Small intestine (tissue), 7 donors: ENCODE measurements around the gene CDH23. TPM values are rescaled to one million over a fixed set of nuclear protein-coding genes. Genes with fewer than 3 reads are reported as not detected.

Experiments used
- DNase-seq, 2 donors: peaks; one replicate each; pipeline versions ENCODE4 v3.0.0 to v3.0.0-alpha.2; 2013
- FAIRE-seq: peaks from 2 replicates; lab custom pipeline; 2012; peaks lifted over from hg19 to GRCh38; lab: Jason Lieb, UNC
- H3K27ac ChIP-seq, 3 donors: one replicate each; pipeline ENCODE4 v1.5.1; 2013; ENCODE audit warnings: low read length in 2 of 3, mild to moderate bottlenecking in 2 of 3, control low read depth in 1 of 3, inconsistent platforms in 1 of 3, low read depth in 1 of 3, moderate library complexity in 1 of 3
- H3K27me3 ChIP-seq, 3 donors: one replicate each; pipeline ENCODE4 v1.6.1; 2013; ENCODE audit warnings: low read length in 3 of 3, inconsistent platforms in 1 of 3; ENCODE audit not compliant: control insufficient read depth in 3 of 3, insufficient read depth in 3 of 3
- H3K36me3 ChIP-seq, 3 donors: one replicate each; pipeline ENCODE4 v1.6.1; 2013; ENCODE audit warnings: low read length in 3 of 3, inconsistent platforms in 1 of 3, low read depth in 1 of 3, mild to moderate bottlenecking in 1 of 3, moderate library complexity in 1 of 3; ENCODE audit not compliant: control insufficient read depth in 3 of 3, insufficient read depth in 2 of 3
- H3K4me1 ChIP-seq, 3 donors: one replicate each; pipeline ENCODE4 v1.6.1; 2013; ENCODE audit warnings: low read length in 2 of 3, inconsistent platforms in 1 of 3, low read depth in 1 of 3, mild to moderate bottlenecking in 1 of 3, moderate library complexity in 1 of 3; ENCODE audit not compliant: control insufficient read depth in 3 of 3, insufficient read depth in 2 of 3
- H3K4me3 ChIP-seq, 3 donors: one replicate each; pipeline ENCODE4 v1.5.1; 2013; ENCODE audit warnings: low read length in 3 of 3, control low read depth in 1 of 3, inconsistent platforms in 1 of 3, low read depth in 1 of 3, mild to moderate bottlenecking in 1 of 3, moderate library complexity in 1 of 3
- H3K9me3 ChIP-seq, 2 donors: one replicate each; pipeline ENCODE4 v1.6.1; 2013; ENCODE audit warnings: low read depth in 1 of 2, low read length in 1 of 2; ENCODE audit not compliant: control insufficient read depth in 2 of 2, insufficient read depth in 1 of 2
- WGBS, 3 donors: extraction: QIAGEN DNeasy Blood & Tissue Kit; methylation state at CpG; one replicate each; pipeline ENCODE4 v1.1.7; 2013; 5-methylcytosine and 5-hydroxymethylcytosine counted together
- polyA plus RNA-seq, 4 donors: library from polyadenylated mRNA; stranded (reverse) in 3 of 4; unstranded in 1 of 4; fragments of 200-250 nt in 3 of 4; fragments of 120-200 nt in 1 of 4; gene quantifications; one replicate each; pipeline versions ENCODE4 v1.2.1 to v1.2.3, GENCODE V29; 2013
- donor health status: healthy with polysubstance abuse.
- donor health status: control.
- donor health status: control.
- donor health status: Bipolar disorder and iron deficiency.
- donor health status: healthy.

Gene CDH23
- polyA plus RNA-seq, 4 donors = 0.89 to 2.5 (median 1.6) TPM

DNA sequence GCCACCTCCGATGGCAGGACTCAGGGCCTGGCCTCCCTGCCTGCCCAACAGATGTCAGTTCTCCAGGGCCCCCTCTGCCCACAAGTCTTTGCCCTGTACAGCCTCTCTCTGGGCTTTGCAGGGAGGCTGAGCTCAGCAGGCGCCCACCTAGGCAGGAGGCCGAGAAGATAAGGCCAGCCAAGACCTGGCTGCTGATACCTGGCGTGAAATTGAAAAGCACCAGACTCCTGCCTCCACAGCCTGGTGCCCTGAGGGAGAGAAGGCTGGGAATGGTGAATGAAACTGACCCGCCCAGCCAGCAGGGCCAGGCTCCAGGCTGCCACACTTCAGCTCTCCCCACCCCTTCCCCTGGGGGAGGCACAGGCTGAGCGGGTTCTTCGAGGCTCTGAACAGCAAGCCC, 145.8 kb downstream of the CDH23 start:
- Histone ChIP-seq H3K27ac (no peak overlapping the region), H3K36me3 (no peaks in the 10 kb centered on the region), H3K27me3 (peaks cover 0 to 2% (median 0%) of the 10 kb centered on the region in 3 donors), H3K4me1 (no peaks in the 10 kb centered on the region), H3K9me3 (no peaks in the 10 kb centered on the region), H3K4me3 (no peak overlapping the region)
- FAIRE-seq = no peak
- WGBS, 3 donors = 89 to 90% (median 89%) methylated on average over 7 of the region's 7 CpGs
- DNase-seq = no peak

DNA sequence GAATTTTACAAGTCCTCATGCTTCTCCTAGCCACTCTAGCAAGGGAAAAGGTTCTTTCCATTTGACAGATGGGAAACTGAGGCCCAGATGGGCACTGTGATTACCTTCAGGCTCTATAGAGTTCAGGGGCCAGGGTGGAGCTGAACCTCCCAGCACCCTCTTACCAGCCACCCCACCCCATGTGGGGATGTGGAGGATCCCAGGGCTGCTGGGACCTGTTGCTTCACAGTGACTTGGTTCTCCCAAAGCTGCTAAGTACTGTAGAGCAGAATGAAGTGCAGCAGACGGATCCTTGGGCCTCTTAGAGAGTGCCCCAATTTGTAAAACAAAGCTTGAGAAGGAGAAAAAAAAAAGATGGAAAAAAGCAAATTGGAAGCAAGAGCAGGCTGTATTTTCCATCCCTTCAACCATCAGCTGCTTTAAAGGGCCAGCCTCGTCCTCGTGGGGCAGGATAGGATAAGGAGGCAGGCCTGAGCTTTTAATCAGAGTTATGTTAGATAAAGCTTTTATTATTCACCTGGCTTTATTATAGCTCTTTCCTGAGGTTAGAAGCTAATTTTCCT, 147.0 kb downstream of the CDH23 start:
- no peak for DNase-seq
- peaks cover 0 to 2% (median 0%) of the 10 kb centered on the region in 3 donors for H3K27me3 ChIP-seq
- no peak overlapping the region for H3K4me3 ChIP-seq
- WGBS, 3 donors = 8 to 60% (median 45%) methylated on average over 3 of the region's 3 CpGs
- H3K36me3 ChIP-seq = no peaks in the 10 kb centered on the region
- H3K27ac ChIP-seq = no peak overlapping the region
- FAIRE-seq = no peak
- no peaks in the 10 kb centered on the region for H3K9me3 ChIP-seq
- H3K4me1 ChIP-seq = no peaks in the 10 kb centered on the region

DNA sequence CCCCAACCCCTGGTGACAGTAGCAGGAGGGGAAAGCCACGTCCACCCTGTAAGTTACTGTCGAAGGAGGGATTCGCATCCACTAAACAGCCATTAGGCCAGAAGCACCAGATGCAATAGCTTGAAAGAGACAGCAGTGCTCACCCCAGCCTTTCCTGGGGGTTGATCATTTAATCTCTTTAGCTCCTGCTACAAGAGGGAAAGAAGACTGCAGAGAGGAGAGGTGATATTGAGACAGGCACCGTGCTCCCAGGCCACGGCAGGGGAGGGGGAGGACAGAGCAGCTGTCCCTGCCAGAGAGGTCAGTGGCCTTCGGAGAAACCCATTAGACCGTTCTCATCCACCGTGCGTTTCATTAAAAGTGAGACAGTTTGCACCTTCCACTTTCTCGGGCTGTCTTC, 148.3 kb downstream of the CDH23 start:
- no peak for FAIRE-seq
- no peak overlapping the region for H3K4me3 ChIP-seq
- H3K9me3 ChIP-seq = no peaks in the 10 kb centered on the region
- WGBS, 3 donors = 87 to 90% (median 87%) methylated on average over 10 of the region's 10 CpGs
- no peak for DNase-seq
- H3K36me3 ChIP-seq = no peaks in the 10 kb centered on the region
- no peak overlapping the region for H3K27ac ChIP-seq
- H3K27me3 ChIP-seq = peaks cover 0 to 2% (median 0%) of the 10 kb centered on the region in 3 donors
- H3K4me1 ChIP-seq = no peaks in the 10 kb centered on the region

DNA sequence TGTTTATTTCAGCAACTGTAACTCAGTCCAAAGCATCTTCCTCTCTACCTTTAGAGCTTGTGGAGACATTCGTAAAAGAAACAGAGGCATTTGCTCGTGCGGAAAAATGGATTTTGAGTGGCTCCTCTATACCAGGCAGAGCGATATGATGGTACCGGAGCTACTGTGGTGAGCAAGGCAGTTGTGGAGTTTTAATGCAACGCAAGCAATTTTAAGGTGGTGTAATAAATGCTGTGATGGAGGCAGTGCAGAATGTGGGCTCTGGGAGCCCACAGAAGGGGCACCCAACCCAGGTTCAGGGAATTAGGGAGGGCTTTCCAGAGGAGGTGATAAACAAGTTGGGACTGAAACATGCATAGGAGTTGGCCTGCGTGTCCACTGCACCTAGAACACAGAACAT, 149.5 kb downstream of the CDH23 start:
- no peak overlapping the region for H3K27ac ChIP-seq
- no peaks in the 10 kb centered on the region for H3K4me1 ChIP-seq
- no peaks in the 10 kb centered on the region for H3K36me3 ChIP-seq
- H3K9me3 ChIP-seq = no peaks in the 10 kb centered on the region
- no peak overlapping the region for H3K4me3 ChIP-seq
- 89 to 94% (median 93%) methylated on average over 7 of the region's 7 CpGs for WGBS, 3 donors
- no peaks in the 10 kb centered on the region for H3K27me3 ChIP-seq
- no peak for FAIRE-seq
- DNase-seq = no peak

DNA sequence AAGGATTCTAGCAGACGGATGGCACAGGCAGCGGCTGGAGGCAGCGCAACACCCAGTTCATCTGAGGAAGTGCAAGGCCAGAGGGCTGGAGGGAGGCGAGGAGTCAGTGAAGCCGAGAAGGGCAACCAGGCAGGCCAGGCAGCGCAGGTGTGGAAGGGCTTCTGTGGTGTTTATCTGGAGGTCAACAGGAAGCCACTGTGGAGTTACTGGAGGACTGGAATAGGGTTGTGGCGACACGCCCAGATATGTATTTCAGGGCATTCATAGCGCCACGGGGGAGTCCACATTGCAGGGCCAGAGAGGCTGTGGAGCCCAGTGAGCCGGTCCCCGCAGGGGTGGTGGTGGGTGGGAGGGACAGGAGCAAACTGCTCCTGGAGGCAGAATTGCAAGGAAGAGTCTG, 150.6 kb downstream of the CDH23 start:
- no peak overlapping the region for H3K27ac ChIP-seq
- no peak for FAIRE-seq

DNA sequence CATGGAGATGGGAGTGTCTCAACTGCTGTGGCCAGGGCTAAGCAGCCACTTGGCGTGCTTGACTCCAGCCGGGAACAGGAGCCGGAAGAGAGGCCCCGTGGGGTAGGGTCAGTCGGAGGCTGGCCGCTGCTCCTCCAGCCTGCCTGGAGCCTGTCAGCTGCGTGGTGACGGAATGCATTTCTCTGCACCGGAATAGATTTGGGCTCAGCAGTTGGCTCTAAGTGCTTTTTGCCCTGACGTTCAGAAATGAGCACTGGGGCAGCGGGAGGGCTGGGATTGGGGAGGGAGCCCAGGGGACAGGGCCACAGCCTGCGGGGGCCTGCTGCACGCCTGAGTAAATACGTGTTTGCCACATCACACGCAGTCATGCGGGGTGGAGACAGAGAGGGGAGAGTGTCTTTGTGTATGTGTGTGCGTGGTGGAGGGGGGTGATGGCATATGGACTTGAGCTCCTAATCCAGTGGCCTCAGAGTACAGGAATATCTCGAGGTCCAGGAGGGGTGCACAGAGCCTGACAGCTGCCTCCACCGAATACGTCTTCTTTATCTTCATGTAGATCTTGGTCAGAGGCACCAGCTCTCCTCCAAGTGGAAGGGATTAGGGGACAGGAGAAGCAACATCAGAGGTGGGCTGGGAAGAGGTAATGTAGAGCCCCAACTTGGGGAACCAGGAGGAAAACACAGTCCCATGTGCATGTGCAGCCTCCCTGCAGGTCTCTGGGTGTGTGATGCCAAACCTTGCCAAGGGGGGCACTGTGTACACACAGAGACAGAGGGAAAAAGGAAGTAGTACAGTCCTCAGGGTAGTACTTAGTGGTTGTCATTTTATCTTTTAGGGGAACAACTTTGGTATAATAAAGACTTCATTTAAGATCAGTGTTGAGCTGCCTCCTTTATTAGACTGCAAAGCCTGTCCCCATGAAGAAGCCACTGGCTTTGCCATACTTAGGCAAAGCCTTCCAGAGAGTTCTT, 151.4 kb downstream of the CDH23 start:
- Histone ChIP-seq H3K27me3 (peaks cover 0 to 2% (median 0%) of the 10 kb centered on the region in 3 donors), H3K36me3 (no peaks in the 10 kb centered on the region), H3K4me1 (no peaks in the 10 kb centered on the region), H3K9me3 (no peaks in the 10 kb centered on the region), H3K4me3 (no peak overlapping the region), H3K27ac (peak overlapping the region in 1 of 3 donors; percentile 19)
- WGBS, 3 donors = 60 to 80% (median 79%) methylated on average over 19 to 20 of the region's 20 CpGs
- FAIRE-seq = no peak
- peak; percentile 5 to 31 for DNase-seq

More for the DNA sequence above, 150.6 kb downstream of the CDH23 start:
- no peaks in the 10 kb centered on the region for H3K27me3 ChIP-seq
- no peaks in the 10 kb centered on the region for H3K9me3 ChIP-seq
- H3K4me3 ChIP-seq = no peak overlapping the region
- H3K4me1 ChIP-seq = no peaks in the 10 kb centered on the region
- DNase-seq = no peak
- WGBS, 3 donors = 66 to 82% (median 76%) methylated on average over 12 of the region's 12 CpGs
- no peaks in the 10 kb centered on the region for H3K36me3 ChIP-seq

DNA sequence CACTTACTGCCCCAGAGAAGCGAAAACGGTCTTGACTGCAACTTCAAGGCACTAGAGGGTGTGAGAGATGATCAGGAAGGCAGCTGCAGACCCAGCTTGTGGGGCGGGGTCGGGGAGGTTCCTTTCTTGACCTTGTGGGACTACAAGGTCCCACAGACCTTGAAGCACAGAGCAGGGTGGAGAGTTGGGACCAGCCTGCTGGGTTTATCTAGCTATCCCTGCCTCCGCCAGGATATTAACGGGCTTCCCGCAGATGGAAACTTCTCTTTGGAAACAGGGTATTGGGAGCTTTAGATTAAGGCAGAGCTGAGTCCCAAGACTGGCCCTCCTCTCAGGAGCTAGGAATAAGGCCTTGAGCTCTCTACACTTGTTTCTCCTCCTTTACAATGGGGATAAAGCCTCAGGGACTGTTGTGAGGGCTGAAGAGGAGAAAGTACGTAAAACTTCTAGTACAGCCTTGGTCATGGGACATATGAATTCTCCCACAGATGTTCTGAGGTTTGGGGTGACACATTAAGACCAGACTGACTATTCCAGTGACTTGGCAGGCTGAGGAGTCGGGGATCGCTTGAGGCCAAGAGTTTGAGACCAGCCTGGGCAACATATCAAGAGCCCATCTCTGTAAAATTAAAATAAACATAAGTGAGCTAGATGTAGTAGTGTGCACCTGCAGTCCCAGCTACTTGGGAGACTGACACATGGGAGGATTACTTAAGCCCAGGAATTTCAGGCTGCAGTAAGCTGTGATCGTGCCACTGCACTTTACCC, 153.2 kb downstream of the CDH23 start:
- H3K36me3 ChIP-seq = no peaks in the 10 kb centered on the region
- no peak overlapping the region for H3K27ac ChIP-seq
- H3K27me3 ChIP-seq = peaks cover 0 to 4% (median 0%) of the 10 kb centered on the region in 3 donors
- DNase-seq = no peak
- FAIRE-seq = no peak
- 62 to 83% (median 78%) methylated on average over 11 of the region's 11 CpGs for WGBS, 3 donors
- no peaks in the 10 kb centered on the region for H3K4me1 ChIP-seq
- H3K9me3 ChIP-seq = no peaks in the 10 kb centered on the region
- no peak overlapping the region for H3K4me3 ChIP-seq

DNA sequence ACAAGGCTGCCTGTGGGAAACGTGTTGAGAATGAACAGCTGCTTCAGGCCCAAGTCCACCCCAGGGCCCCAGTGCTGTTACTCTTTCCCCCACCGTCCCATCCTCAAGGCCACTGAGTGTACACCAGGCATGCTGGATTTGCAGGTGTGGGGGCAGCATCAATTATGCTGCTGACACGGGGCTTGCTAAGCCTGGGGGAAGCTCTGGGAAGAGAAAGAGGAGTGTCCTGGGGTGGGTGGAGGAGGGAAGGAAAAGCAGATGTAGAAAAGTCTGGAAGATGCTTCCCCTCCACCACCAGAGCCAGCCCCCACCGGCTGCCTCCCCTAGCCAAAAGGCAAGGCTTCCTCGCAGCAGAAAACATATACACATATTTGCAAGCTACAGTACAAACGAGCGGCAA, 153.9 kb downstream of the CDH23 start:
- DNase-seq (no peak), FAIRE-seq (no peak)
- H3K9me3 ChIP-seq = no peaks in the 10 kb centered on the region

More for the DNA sequence above, 153.9 kb downstream of the CDH23 start:
- Histone ChIP-seq H3K27ac (no peak overlapping the region), H3K36me3 (no peaks in the 10 kb centered on the region), H3K4me3 (no peak overlapping the region), H3K27me3 (peaks cover 0 to 4% (median 0%) of the 10 kb centered on the region in 3 donors), H3K4me1 (no peaks in the 10 kb centered on the region)
- 62 to 66% (median 63%) methylated on average over 7 of the region's 7 CpGs for WGBS, 3 donors
